ENCODE measurements around the gene KCNAB2. TPM values are rescaled to one million over a fixed set of nuclear protein-coding genes. Genes with fewer than 3 reads are reported as not detected.

Gene KCNAB2
- total RNA-seq, 1 donor from 2014 or later: 295 TPM

GRCh38 chr1:6106977-6107376, 61.3 kb downstream of the KCNAB2 start:
- intact Hi-C loops (cut with micrococcal nuclease): no loop called here

- intact Hi-C loops (cut with micrococcal nuclease): loop anchor here (1.0 to 2.0 kb wide), 5 partner anchors 79 to 297 kb away; no protein-coding TSS in a partner anchor
Observed at GRCh38 chr1:6107409-6108356, 62.0 kb downstream of the KCNAB2 start.

GRCh38 chr1:6108476-6108875, 62.8 kb downstream of the KCNAB2 start:
- intact Hi-C loops (cut with micrococcal nuclease): loop anchor here (1.0 to 2.0 kb wide), 5 partner anchors 78 to 296 kb away; no protein-coding TSS in a partner anchor

GRCh38 chr1:6108937-6109614, 63.4 kb downstream of the KCNAB2 start:
- intact Hi-C loops (cut with micrococcal nuclease): loop anchor here (1.0 to 2.0 kb wide), 5 partner anchors 77 to 296 kb away; no protein-coding TSS in a partner anchor

GRCh38 chr1:6109688-6110087, 64.0 kb downstream of the KCNAB2 start:
- intact Hi-C loops (cut with micrococcal nuclease): loop anchor here (2.0 kb wide), 2 partner anchors 127 to 295 kb away; no protein-coding TSS in a partner anchor

GRCh38 chr1:6110326-6110725, 64.6 kb downstream of the KCNAB2 start:
- intact Hi-C loops (cut with micrococcal nuclease): no loop called here

- intact Hi-C loops (cut with micrococcal nuclease): no loop called here
Observed at GRCh38 chr1:6111571-6111970, 65.9 kb downstream of the KCNAB2 start.

GRCh38 chr1:6111991-6112689, 66.5 kb downstream of the KCNAB2 start:
- intact Hi-C loops (cut with micrococcal nuclease): no loop called here

- intact Hi-C loops (cut with micrococcal nuclease): no loop called here
Observed at GRCh38 chr1:6112690-6113005, 67.0 kb downstream of the KCNAB2 start.

GRCh38 chr1:6113116-6113515, 67.4 kb downstream of the KCNAB2 start:
- intact Hi-C loops (cut with micrococcal nuclease): no loop called here

- intact Hi-C loops (cut with micrococcal nuclease): no loop called here
Observed at GRCh38 chr1:6113745-6114144, 68.1 kb downstream of the KCNAB2 start.

GRCh38 chr1:6116137-6116536, 70.4 kb downstream of the KCNAB2 start:
- intact Hi-C loops (cut with micrococcal nuclease): loop anchor here (5.0 kb wide), 1 partner anchor 81 kb away; the partner anchor contains the start of gene RPL22

- intact Hi-C loops (cut with micrococcal nuclease): loop anchor here (5.0 kb wide), 1 partner anchor 80 kb away; the partner anchor contains the start of gene RPL22
Observed at GRCh38 chr1:6117064-6117463, 71.4 kb downstream of the KCNAB2 start.

- intact Hi-C loops (cut with micrococcal nuclease): loop anchor here (5.0 kb wide), 1 partner anchor 80 kb away; the partner anchor contains the start of gene RPL22
Observed at GRCh38 chr1:6117624-6118023, 71.9 kb downstream of the KCNAB2 start.

- intact Hi-C loops (cut with micrococcal nuclease): loop anchor here (5.0 kb wide), 1 partner anchor 79 kb away; the partner anchor contains the start of gene RPL22
Observed at GRCh38 chr1:6118415-6118814, 72.7 kb downstream of the KCNAB2 start.

- intact Hi-C loops (cut with micrococcal nuclease): no loop called here
Observed at GRCh38 chr1:6121021-6121421, 75.3 kb downstream of the KCNAB2 start.

- intact Hi-C loops (cut with micrococcal nuclease): no loop called here
Observed at GRCh38 chr1:6121651-6122370, 76.1 kb downstream of the KCNAB2 start.

- intact Hi-C loops (cut with micrococcal nuclease): no loop called here
Observed at GRCh38 chr1:6123083-6123482, 77.4 kb downstream of the KCNAB2 start.

- intact Hi-C loops (cut with micrococcal nuclease): no loop called here
Observed at GRCh38 chr1:6123816-6124215, 78.1 kb downstream of the KCNAB2 start.

GRCh38 chr1:6124341-6124740, 78.7 kb downstream of the KCNAB2 start:
- intact Hi-C loops (cut with micrococcal nuclease): no loop called here
